Measurements from ENCODE around the gene KCTD17.
A peak's percentile ranks its signal among the peaks of the same experiment; 100 is the strongest.

KCTD17 gene

GRCh38 chr22:37080438-37080837, 28.9 kb downstream of the KCTD17 start:
- DNase-seq: no peak

- no peak for DNase-seq
These were observed 29.3 kb downstream of the KCTD17 start for GRCh38 chr22:37080838-37081237.

- no peak for DNase-seq
These were observed 30.8 kb downstream of the KCTD17 start for GRCh38 chr22:37082251-37082873.

- DNase-seq: no peak
These were observed 32.4 kb downstream of the KCTD17 start for GRCh38 chr22:37083914-37084313.

GRCh38 chr22:37084385-37084784, 32.8 kb downstream of the KCTD17 start:
- no peak for DNase-seq

GRCh38 chr22:37086184-37086583, 34.6 kb downstream of the KCTD17 start:
- DNase-seq: no peak

GRCh38 chr22:37088108-37088605, 36.6 kb downstream of the KCTD17 start:
- no peak for DNase-seq

GRCh38 chr22:37088750-37089408, 37.3 kb downstream of the KCTD17 start:
- DNase-seq: no peak

- DNase-seq: no peak
These were observed 37.9 kb downstream of the KCTD17 start for GRCh38 chr22:37089434-37089833.

- DNase-seq: no peak
These were observed 39.6 kb downstream of the KCTD17 start for GRCh38 chr22:37090920-37091695.

- no peak for DNase-seq
These were observed 40.5 kb downstream of the KCTD17 start for GRCh38 chr22:37091994-37092393.

GRCh38 chr22:37092997-37093396, 41.5 kb downstream of the KCTD17 start:
- DNase-seq: no peak

GRCh38 chr22:37094239-37094638, 42.7 kb downstream of the KCTD17 start:
- DNase-seq: no peak

- no peak for DNase-seq
These were observed 43.6 kb downstream of the KCTD17 start for GRCh38 chr22:37095113-37095512.

- no peak for DNase-seq
These were observed 45.8 kb downstream of the KCTD17 start for GRCh38 chr22:37097346-37097745.

- DNase-seq: peak; percentile 47
These were observed 47.5 kb downstream of the KCTD17 start for GRCh38 chr22:37098976-37099591.

GRCh38 chr22:37100589-37101127, 49.1 kb downstream of the KCTD17 start:
- DNase-seq: no peak

GRCh38 chr22:37101311-37102066, 49.9 kb downstream of the KCTD17 start:
- DNase-seq: no peak

- no peak for DNase-seq
These were observed 51.6 kb downstream of the KCTD17 start for GRCh38 chr22:37103151-37103550.

GRCh38 chr22:37103656-37104452, 52.3 kb downstream of the KCTD17 start:
- DNase-seq: no peak

GRCh38 chr22:37105154-37105553, 53.6 kb downstream of the KCTD17 start:
- DNase-seq: no peak

All from DMS153 (cell line).